Measurements from ENCODE around the gene PSAPL1.

GRCh38 chr4:7457201-7458065 lies 22.7 kb upstream of the PSAPL1 start:
- TF ChIP-seq EZH2 (IDR thresholded peaks at IDR 0.05; ENCODE audit: insufficient read depth, low read length), result no peak
- no peak for TF ChIP-seq CTCF (IDR thresholded peaks at IDR 0.05; ENCODE audit: insufficient read depth, low read depth, low read length)

Data from astrocyte (in vitro differentiated cells and primary cell).